Fibroblast of lung (primary cell): ENCODE results near the gene TMEM201. TPM values are rescaled to one million over a fixed set of nuclear protein-coding genes. Genes with fewer than 3 reads are reported as not detected.

ENCODE experiments used
- DNase-seq, 2 donors: peaks; one replicate each; pipeline versions ENCODE4 v3.0.0 to v3.0.0-alpha.2; 2010; ENCODE audit warnings: low read depth in 2 of 2
- H2AFZ ChIP-seq: 2 replicates; pipeline ENCODE4 v1.5.1; 2012; ENCODE audit warnings: low read length, control low read depth, inconsistent platforms
- H3K27ac ChIP-seq: 2 replicates; pipeline ENCODE4 v1.5.1; 2011; ENCODE audit warnings: low read length, control low read depth; ENCODE audit not compliant: insufficient read depth
- H3K27me3 ChIP-seq: 2 replicates; pipeline ENCODE4 v1.5.1; 2011; ENCODE audit warnings: mild to moderate bottlenecking, low read length; ENCODE audit not compliant: control insufficient read depth, insufficient read depth
- H3K36me3 ChIP-seq: 2 replicates; pipeline ENCODE4 v1.5.1; 2011; ENCODE audit warnings: low read length; ENCODE audit not compliant: control insufficient read depth, insufficient read depth
- H3K4me1 ChIP-seq: 2 replicates; pipeline ENCODE4 v1.5.1; 2011; ENCODE audit warnings: low read length; ENCODE audit not compliant: control insufficient read depth, insufficient read depth; ENCODE audit errors: extremely low read depth
- H3K4me2 ChIP-seq: 2 replicates; pipeline ENCODE4 v1.5.1; 2011; ENCODE audit warnings: low read length, control low read depth; ENCODE audit not compliant: insufficient read depth; ENCODE audit errors: extremely low read depth
- H3K4me3 ChIP-seq, 4 experiments: fragments of 200-600 bp in 1 of 4; sonication (generic) in 1 of 4; replicated peaks in 1 of 4; 2 replicates each; pipeline ENCODE4 v1.5.1; 2011 to 2016; ENCODE audit warnings: low read length in 4 of 4, low read depth in 3 of 4, mild to moderate bottlenecking in 3 of 4, control low read depth in 2 of 4, inconsistent platforms in 1 of 4, mixed read lengths in 1 of 4; ENCODE audit not compliant: insufficient read depth in 1 of 4; ENCODE audit errors: control extremely low read depth in 1 of 4
- H3K79me2 ChIP-seq: 2 replicates; pipeline ENCODE4 v1.5.1; 2012; ENCODE audit warnings: mild to moderate bottlenecking, low read length, inconsistent platforms; ENCODE audit not compliant: control insufficient read depth, insufficient read depth
- H3K9ac ChIP-seq: 2 replicates; pipeline ENCODE4 v1.5.1; 2011; ENCODE audit warnings: mild to moderate bottlenecking, low read length, control low read depth; ENCODE audit not compliant: insufficient read depth
- H3K9me3 ChIP-seq: 2 replicates; pipeline ENCODE4 v1.5.1; 2012; ENCODE audit warnings: low read depth, low read length; ENCODE audit not compliant: control insufficient read depth, insufficient read depth
- H4K20me1 ChIP-seq: 2 replicates; pipeline ENCODE4 v1.5.1; 2011; ENCODE audit warnings: low read length; ENCODE audit not compliant: control insufficient read depth, insufficient read depth; ENCODE audit errors: extremely low read depth
- EZH2 ChIP-seq: IDR thresholded peaks from 2 replicates; pipeline ENCODE4 v1.5.1; 2012; ENCODE audit warnings: low read length, control low read depth, mild to moderate bottlenecking; ENCODE audit errors: missing control alignments
- polyA plus RNA-seq, 2 donors: library from polyadenylated mRNA; depleted of rRNA in 1 of 2; stranded (reverse) in 1 of 2; unstranded in 1 of 2; fragments of >200 nt; gene quantifications; 2 replicates each; pipeline ENCODE4 v1.2.1, GENCODE V29; 2011 to 2012; ENCODE audit warnings: missing spikeins in 1 of 2
- total RNA-seq: library from RNA; depleted of rRNA; stranded (reverse); fragments of >200 nt; gene quantifications from 2 replicates; pipeline ENCODE4 v1.2.1, GENCODE V29; 2014
- TF ChIP-seq, protein P1 (sequence below), 2 donors: IDR thresholded peaks in 1 of 2; conservative IDR thresholded peaks in 1 of 2; 1 replicate in 1 of 2; 2 replicates in 1 of 2; pipeline ENCODE4 v1.5.1; 2011 to 2012; ENCODE audit warnings: low read length in 2 of 2, control low read depth in 1 of 2, inconsistent platforms in 1 of 2, low read depth in 1 of 2, mild to moderate bottlenecking in 1 of 2

Gene TMEM201
- total and polyA plus RNA-seq, 2 donors (not counting 1 experiment from before 2014, with no cell fraction given), result 1.7 to 2.8 TPM

DNA sequence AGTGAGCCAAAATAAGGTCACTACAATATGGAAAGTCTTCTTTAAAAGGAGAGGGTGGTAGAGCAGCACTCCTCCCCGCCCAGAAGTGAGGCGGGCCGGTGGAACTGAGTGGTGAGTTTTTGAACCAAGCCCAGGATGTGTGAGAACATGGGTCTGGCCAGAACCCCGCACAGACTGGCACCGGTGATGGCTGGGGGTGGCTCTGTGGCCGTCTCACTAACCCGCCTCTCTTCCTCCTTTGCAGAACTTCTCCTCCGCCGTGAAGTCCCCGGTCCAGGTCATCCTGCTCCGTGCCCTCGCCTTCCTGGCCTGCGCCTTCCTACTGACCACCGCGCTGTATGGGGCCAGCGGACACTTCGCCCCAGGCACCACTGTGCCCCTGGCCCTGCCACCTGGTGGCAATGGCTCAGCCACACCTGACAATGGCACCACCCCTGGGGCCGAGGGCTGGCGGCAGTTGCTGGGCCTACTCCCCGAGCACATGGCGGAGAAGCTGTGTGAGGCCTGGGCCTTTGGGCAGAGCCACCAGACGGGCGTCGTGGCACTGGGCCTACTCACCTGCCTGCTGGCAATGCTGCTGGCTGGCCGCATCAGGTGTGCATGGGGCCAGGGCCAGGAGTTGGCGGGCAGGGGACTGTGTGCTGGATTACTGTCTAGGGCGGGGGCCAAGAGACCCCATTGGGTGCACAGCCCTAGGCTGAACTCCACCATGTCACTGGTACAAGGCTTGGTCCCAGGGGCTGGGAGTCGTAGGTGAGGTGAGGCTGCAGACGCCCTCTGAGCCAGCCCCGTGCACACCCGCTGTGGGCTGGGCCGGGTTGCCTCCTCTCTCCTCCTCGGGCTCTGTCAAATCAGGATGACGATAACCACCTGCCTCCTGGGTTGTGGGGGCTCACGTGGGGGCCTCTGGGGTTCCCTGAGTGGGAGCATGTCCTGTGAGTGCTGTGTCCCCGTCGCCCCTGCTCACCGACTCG, 12.4 kb downstream of the TMEM201 start:
- H3K36me3 ChIP-seq, result peaks cover 11% of the 10 kb centered on the region
- DNase-seq, result no peak
- no peak overlapping the region for H2AFZ ChIP-seq
- H3K4me1 ChIP-seq, result no peaks in the 10 kb centered on the region
- no peak overlapping the region for H3K4me3 ChIP-seq
- H3K27ac ChIP-seq, result no peak overlapping the region
- H3K9me3 ChIP-seq, result no peaks in the 10 kb centered on the region
- H4K20me1 ChIP-seq, result no peaks in the 10 kb centered on the region
- H3K79me2 ChIP-seq, result no peaks in the 10 kb centered on the region
- H3K9ac ChIP-seq, result no peak overlapping the region
- no peak overlapping the region for H3K4me2 ChIP-seq
- no peaks in the 10 kb centered on the region for H3K27me3 ChIP-seq
- TF ChIP-seq, protein P1, sequence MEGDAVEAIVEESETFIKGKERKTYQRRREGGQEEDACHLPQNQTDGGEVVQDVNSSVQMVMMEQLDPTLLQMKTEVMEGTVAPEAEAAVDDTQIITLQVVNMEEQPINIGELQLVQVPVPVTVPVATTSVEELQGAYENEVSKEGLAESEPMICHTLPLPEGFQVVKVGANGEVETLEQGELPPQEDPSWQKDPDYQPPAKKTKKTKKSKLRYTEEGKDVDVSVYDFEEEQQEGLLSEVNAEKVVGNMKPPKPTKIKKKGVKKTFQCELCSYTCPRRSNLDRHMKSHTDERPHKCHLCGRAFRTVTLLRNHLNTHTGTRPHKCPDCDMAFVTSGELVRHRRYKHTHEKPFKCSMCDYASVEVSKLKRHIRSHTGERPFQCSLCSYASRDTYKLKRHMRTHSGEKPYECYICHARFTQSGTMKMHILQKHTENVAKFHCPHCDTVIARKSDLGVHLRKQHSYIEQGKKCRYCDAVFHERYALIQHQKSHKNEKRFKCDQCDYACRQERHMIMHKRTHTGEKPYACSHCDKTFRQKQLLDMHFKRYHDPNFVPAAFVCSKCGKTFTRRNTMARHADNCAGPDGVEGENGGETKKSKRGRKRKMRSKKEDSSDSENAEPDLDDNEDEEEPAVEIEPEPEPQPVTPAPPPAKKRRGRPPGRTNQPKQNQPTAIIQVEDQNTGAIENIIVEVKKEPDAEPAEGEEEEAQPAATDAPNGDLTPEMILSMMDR (conservative IDR thresholded peaks at IDR 0.05 in 1 of 2, IDR thresholded peaks at IDR 0.05 in 1 of 2; ENCODE audit: low read depth in 1 of 2, low read length in 2 of 2), result no peak
- no peak for TF ChIP-seq EZH2

DNA sequence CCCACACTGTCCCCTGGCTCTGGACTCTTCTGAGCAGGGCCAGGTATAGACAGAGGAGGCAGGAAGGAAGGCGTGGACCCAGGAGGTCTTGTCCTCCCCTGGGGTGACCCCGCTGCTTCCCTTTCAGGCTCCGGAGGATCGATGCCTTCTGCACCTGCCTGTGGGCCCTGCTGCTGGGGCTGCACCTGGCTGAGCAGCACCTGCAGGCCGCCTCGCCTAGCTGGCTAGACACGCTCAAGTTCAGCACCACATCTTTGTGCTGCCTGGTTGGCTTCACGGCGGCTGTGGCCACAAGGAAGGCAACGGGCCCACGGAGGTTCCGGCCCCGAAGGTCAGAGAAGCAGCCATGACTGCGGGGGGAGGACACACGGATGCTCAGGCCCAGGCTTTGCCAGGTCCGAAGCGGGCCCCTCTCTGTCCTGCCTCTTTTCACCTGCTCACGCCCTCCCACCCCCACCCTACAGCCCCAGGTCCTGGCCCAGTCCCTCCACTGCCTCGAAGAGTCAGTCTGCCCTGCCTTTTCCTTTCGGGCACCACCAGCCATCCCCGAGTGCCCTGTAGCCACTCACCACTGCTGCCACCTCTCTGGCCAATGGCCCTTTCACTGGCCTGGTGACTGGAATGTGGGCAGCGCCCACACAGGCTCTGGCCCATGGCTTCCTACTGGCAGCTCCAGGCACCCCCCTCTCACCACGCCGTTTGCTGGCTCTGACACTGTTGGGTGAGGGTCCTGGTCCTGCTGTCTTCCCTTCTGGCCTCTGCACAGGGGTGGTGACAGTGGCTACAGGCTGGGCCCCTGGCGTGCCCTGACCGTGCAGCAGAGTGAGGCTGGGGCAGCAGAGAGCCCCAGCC, 13.5 kb downstream of the TMEM201 start:
- H3K27ac ChIP-seq, result no peak overlapping the region
- H2AFZ ChIP-seq, result no peak overlapping the region
- H3K27me3 ChIP-seq, result no peaks in the 10 kb centered on the region
- H3K9ac ChIP-seq, result no peak overlapping the region
- H3K9me3 ChIP-seq, result no peaks in the 10 kb centered on the region
- no peak overlapping the region for H3K4me2 ChIP-seq
- no peak for DNase-seq
- no peak overlapping the region for H3K4me3 ChIP-seq
- H4K20me1 ChIP-seq, result no peaks in the 10 kb centered on the region
- H3K79me2 ChIP-seq, result no peaks in the 10 kb centered on the region
- peaks cover 9% of the 10 kb centered on the region for H3K36me3 ChIP-seq
- no peak for TF ChIP-seq EZH2
- TF ChIP-seq, protein P1 (conservative IDR thresholded peaks at IDR 0.05 in 1 of 2, IDR thresholded peaks at IDR 0.05 in 1 of 2; ENCODE audit: low read depth in 1 of 2, low read length in 2 of 2), result no peak
- no peaks in the 10 kb centered on the region for H3K4me1 ChIP-seq

DNA sequence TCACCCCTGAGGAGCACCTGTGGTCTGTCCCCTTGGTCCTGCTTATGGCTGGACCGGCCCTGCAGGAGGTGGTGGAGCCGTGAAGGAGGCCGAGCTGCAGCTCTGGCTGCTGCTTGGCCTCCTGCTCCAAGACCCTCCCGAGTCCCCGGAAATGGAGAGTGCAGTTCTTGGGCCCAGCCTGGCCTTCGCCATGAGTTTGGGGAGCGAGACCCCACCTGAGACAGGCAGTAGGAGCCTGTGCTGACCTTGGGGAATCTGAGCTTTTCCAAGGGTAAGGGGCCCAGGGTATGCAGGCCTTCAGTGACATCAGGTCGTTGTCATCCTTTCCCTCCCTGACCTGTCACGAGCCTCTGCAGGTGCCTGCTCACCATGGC, 14.1 kb downstream of the TMEM201 start:
- no peaks in the 10 kb centered on the region for H4K20me1 ChIP-seq
- TF ChIP-seq EZH2, result no peak
- TF ChIP-seq, protein P1 (conservative IDR thresholded peaks at IDR 0.05 in 1 of 2, IDR thresholded peaks at IDR 0.05 in 1 of 2; ENCODE audit: low read depth in 1 of 2, low read length in 2 of 2), result no peak
- no peak for DNase-seq

More for the DNA sequence above, 14.1 kb downstream of the TMEM201 start:
- H3K9ac ChIP-seq, result no peak overlapping the region
- H3K79me2 ChIP-seq, result no peaks in the 10 kb centered on the region
- no peak overlapping the region for H3K4me3 ChIP-seq
- no peaks in the 10 kb centered on the region for H3K4me1 ChIP-seq
- H3K36me3 ChIP-seq, result peaks cover 7% of the 10 kb centered on the region
- H3K27me3 ChIP-seq, result no peaks in the 10 kb centered on the region
- no peak overlapping the region for H3K4me2 ChIP-seq
- H3K27ac ChIP-seq, result no peak overlapping the region
- H3K9me3 ChIP-seq, result no peaks in the 10 kb centered on the region
- H2AFZ ChIP-seq, result no peak overlapping the region
